Bronchial epithelial cell (primary cell): ENCODE results near the gene KDM4F. TPM values are rescaled to one million over a fixed set of nuclear protein-coding genes. Genes with fewer than 3 reads are reported as not detected.

Experiments used
- DNase-seq: peaks from one replicate; pipeline ENCODE4 v3.0.0-alpha.2; 2010; ENCODE audit warnings: low read depth
- FAIRE-seq: peaks from 2 replicates; lab custom pipeline; 2011; peaks lifted over from hg19 to GRCh38; lab: Jason Lieb, UNC
- H3K27me3 ChIP-seq: 2 replicates; pipeline ENCODE4 v1.5.1; 2011; ENCODE audit warnings: low read length; ENCODE audit not compliant: control insufficient read depth, insufficient read depth
- H3K36me3 ChIP-seq: 2 replicates; pipeline ENCODE4 v1.5.1; 2011; ENCODE audit warnings: low read length; ENCODE audit not compliant: control insufficient read depth, insufficient read depth
- H3K4me3 ChIP-seq: 2 replicates; pipeline ENCODE4 v1.5.1; 2011; ENCODE audit warnings: mild to moderate bottlenecking, low read depth, low read length, control low read depth
- total RNA-seq: library from RNA; depleted of rRNA; stranded (reverse); fragments of >200 nt; gene quantifications from 2 replicates; pipeline ENCODE4 v1.2.1, GENCODE V29; 2014
- TF ChIP-seq, protein P1 (sequence below): IDR thresholded peaks from 2 replicates; pipeline ENCODE4 v1.5.1; 2011; ENCODE audit warnings: mild to moderate bottlenecking, moderate library complexity, low read length, control low read depth, inconsistent platforms; ENCODE audit not compliant: insufficient read depth, severe bottlenecking

The KDM4F gene
- total RNA-seq, 1 donor from 2014 or later, result not detected

DNA sequence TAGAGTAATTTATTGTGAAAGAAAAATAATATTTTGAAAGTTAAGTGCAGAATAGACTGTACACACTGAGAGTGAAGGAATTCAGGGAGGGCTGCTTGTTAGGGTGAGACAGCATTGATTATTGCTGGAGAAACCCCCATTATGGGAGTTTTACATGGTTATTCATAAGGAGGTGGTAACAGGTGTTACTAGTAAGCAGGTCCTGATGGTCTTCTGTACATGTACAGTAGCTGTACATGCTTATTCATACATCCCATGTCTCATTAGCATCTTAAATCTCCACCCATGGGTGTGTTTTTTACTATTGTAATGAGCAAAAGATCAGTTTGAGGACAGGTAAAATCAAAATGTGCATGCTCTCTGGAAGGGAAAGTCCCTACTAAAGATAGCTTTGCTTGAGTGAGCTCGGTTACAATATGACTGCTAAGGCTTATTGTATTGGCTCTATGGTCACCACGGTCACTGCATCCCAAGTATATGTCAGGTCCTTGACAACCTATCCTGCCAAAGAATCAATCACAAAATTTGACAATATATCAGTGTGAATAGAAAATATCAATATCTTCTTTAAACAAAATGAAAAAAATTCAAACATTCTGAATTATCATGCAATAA lies 6.2 kb downstream of the KDM4F start:
- peaks cover 2% of the 10 kb centered on the region for H3K27me3 ChIP-seq

DNA sequence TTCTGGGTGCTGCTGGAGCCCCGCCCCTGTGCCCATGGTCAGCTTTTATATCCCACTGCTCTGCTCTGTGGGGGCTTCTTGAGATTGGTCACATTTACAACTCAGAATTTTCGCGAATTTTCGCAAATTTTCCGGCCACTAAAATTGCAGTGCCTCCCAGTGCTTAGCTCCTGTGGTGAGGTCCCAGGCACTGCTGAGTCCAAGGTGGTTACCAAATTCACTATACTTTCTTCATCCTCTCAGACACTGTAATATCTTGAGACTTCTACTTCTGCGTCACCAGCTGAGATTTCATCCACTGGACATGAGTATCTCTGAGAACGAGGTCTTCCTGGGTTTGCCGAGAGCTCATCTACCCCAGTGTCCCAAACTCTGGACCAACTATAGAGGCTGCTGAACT lies 8.7 kb downstream of the KDM4F start:
- Histone ChIP-seq H3K36me3 (no peaks in the 10 kb centered on the region), H3K27me3 (peaks cover 2% of the 10 kb centered on the region), H3K4me3 (no peak overlapping the region)
- FAIRE-seq (no peak), DNase-seq (no peak)
- TF ChIP-seq, protein P1, sequence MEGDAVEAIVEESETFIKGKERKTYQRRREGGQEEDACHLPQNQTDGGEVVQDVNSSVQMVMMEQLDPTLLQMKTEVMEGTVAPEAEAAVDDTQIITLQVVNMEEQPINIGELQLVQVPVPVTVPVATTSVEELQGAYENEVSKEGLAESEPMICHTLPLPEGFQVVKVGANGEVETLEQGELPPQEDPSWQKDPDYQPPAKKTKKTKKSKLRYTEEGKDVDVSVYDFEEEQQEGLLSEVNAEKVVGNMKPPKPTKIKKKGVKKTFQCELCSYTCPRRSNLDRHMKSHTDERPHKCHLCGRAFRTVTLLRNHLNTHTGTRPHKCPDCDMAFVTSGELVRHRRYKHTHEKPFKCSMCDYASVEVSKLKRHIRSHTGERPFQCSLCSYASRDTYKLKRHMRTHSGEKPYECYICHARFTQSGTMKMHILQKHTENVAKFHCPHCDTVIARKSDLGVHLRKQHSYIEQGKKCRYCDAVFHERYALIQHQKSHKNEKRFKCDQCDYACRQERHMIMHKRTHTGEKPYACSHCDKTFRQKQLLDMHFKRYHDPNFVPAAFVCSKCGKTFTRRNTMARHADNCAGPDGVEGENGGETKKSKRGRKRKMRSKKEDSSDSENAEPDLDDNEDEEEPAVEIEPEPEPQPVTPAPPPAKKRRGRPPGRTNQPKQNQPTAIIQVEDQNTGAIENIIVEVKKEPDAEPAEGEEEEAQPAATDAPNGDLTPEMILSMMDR, result no peak

More for the DNA sequence above, 6.2 kb downstream of the KDM4F start:
- FAIRE-seq, result no peak
- DNase-seq, result no peak
- TF ChIP-seq, protein P1, result no peak
- no peak overlapping the region for H3K4me3 ChIP-seq
- H3K36me3 ChIP-seq, result no peaks in the 10 kb centered on the region

DNA sequence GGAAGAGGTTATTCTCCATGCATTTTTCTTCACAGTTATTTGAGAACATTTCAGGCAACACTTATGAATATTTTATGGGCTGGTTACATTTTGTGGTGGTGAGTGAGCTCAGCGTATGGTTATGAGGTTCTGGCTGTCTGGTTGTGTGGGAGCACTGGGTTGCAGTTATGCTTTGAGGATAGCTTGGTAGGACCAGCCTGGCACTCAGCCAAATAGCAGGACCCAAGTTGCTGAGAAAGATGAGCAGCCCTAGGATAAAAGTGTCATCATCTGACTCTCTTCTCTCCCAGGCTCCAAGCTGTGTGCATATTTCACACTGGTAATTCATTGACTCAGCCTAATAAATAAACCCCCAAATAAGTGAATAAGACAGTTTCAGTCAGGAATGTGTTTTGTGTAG lies 9.4 kb downstream of the KDM4F start:
- Histone ChIP-seq H3K27me3 (peaks cover 2% of the 10 kb centered on the region), H3K4me3 (no peak overlapping the region), H3K36me3 (no peaks in the 10 kb centered on the region)
- FAIRE-seq (no peak), DNase-seq (no peak)
- TF ChIP-seq, protein P1, result no peak

DNA sequence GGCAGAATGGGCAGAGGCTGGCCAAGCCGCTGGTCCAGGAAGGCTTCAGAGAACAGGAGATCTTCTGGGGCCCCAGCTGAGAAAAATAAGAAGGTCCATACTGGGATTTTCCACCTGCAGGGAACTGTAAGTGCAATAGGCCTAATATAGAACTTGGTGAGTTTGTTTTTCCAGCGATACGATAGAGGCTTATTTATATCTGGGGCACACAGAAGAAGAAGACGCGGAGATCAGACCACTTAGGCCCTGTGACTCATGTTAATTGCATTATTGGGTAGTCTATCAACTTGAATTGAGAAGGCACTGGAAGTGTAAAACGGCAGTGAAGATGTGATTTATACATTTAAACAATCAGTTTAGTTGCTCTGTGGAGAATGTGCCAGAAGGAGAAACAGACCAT lies 9.8 kb downstream of the KDM4F start:
- H3K4me3 ChIP-seq, result no peak overlapping the region
- peaks cover 2% of the 10 kb centered on the region for H3K27me3 ChIP-seq
- DNase-seq, result no peak
- TF ChIP-seq, protein P1, result no peak
- no peak for FAIRE-seq
- H3K36me3 ChIP-seq, result no peaks in the 10 kb centered on the region

DNA sequence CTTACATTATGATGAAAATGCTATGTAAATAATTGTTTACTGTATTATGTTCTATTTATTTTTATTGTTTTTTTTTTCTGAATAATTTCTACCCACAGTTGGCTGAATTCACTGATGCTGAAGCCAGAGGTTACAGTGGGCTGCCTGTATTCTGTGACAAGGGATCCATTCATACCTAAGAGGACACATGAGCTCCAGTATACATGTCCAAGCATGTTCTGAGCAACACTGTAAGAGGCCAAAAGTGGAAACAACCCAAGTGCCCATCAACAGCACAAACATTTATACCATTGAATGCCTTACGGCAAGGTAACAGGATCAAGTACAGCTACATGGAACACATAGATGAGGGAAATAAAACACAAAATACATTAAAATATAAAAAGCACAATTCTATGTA lies 16.1 kb downstream of the KDM4F start:
- TF ChIP-seq, protein P1, result no peak
- Histone ChIP-seq H3K4me3 (no peak overlapping the region), H3K27me3 (no peaks in the 10 kb centered on the region), H3K36me3 (no peaks in the 10 kb centered on the region)
- DNase-seq, result peak; percentile 87
- FAIRE-seq, result no peak

DNA sequence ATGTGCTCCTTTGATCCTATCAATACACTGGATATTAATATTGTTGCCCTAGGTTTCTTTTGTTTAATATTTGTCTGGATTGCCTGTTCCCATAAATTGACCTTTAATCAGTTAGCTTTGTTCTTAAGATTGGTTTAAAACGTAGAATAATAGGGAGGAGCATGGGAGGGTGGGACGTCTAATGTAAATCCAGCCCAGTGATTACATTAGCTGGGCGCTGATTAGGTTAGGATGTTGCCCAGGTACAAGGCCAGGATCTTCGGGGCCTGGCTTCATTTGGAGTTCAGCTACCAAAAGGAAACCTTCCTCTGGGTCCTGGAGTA lies 17.5 kb downstream of the KDM4F start, which contains the start of gene SRSF8:
TSS of gene SRSF8 (plus strand) at position 204 of the 323 bp plus-strand sequence. CDS start 308 bp downstream, outside the sequence.
- no peaks in the 10 kb centered on the region for H3K27me3 ChIP-seq
- peak within 1 kb of the TSS; percentile 59 for H3K4me3 ChIP-seq
- H3K36me3 ChIP-seq, result no peaks in the 10 kb centered on the region
- FAIRE-seq (no peak), DNase-seq (peak; percentile 65)
- TF ChIP-seq, protein P1, result no peak
